SK-N-SH treated with all-trans-retinoic acid at 6 μM for 48 hours (cell line): ENCODE data around the gene MILR1.

Source experiments
- ARNTL ChIP-seq: fragments of 450-650 bp; formaldehyde crosslinking; IDR thresholded peaks from 2 replicates; pipeline ENCODE4 v1.5.0; 2020; ENCODE audit warnings: low read depth, mild to moderate bottlenecking, moderate library complexity, borderline replicate concordance
- CSDC2 ChIP-seq: fragments of 250-450 bp; sonication (Bioruptor Pico); IDR thresholded peaks from 2 replicates; pipeline ENCODE4 v1.5.0; 2020; ENCODE audit warnings: mild to moderate bottlenecking, moderate library complexity
- ESRRG ChIP-seq: fragments of 250-450 bp; sonication (Bioruptor Pico); IDR thresholded peaks from 2 replicates; pipeline ENCODE4 v1.6.1; 2021; ENCODE audit warnings: mild to moderate bottlenecking
- PPARA ChIP-seq: fragments of 250-450 bp; sonication (Bioruptor Pico); IDR thresholded peaks from 2 replicates; pipeline ENCODE4 v1.5.0; 2020; ENCODE audit warnings: mild to moderate bottlenecking, borderline replicate concordance
- RARB ChIP-seq: fragments of 250-450 bp; sonication (Bioruptor Pico); IDR thresholded peaks from 2 replicates; pipeline ENCODE4 v1.8.0; 2021; ENCODE audit warnings: mild to moderate bottlenecking, moderate library complexity
- ZC3H10 ChIP-seq: fragments of 250-450 bp; sonication (Bioruptor Pico); IDR thresholded peaks from 2 replicates; pipeline ENCODE4 v1.5.1; 2021; ENCODE audit warnings: mild to moderate bottlenecking, moderate library complexity
- ZFP30 ChIP-seq: fragments of 450-650 bp; formaldehyde crosslinking; IDR thresholded peaks from 2 replicates; pipeline ENCODE4 v1.5.0; 2022; ENCODE audit warnings: mild to moderate bottlenecking, moderate library complexity
- TF ChIP-seq, protein P1 (sequence below): fragments of 250-450 bp; sonication (Bioruptor Pico); IDR thresholded peaks from 2 replicates; pipeline ENCODE4 v1.5.1; 2021; ENCODE audit warnings: mild to moderate bottlenecking, moderate library complexity
- TF ChIP-seq, protein P2 (sequence below): fragments of 250-450 bp; sonication (Bioruptor Pico); IDR thresholded peaks from 2 replicates; pipeline ENCODE4 v1.5.0; 2020; ENCODE audit warnings: mild to moderate bottlenecking, moderate library complexity
- TF ChIP-seq, protein P3 (sequence below): fragments of 250-450 bp; sonication (Bioruptor Pico); IDR thresholded peaks from 2 replicates; pipeline ENCODE4 v1.8.0; 2020; ENCODE audit warnings: mild to moderate bottlenecking, moderate library complexity, borderline replicate concordance
- TF ChIP-seq, protein P4 (sequence below): fragments of 250-450 bp; sonication (Bioruptor Pico); IDR thresholded peaks from 2 replicates; pipeline ENCODE4 v1.5.1; 2020; ENCODE audit warnings: low read depth, mild to moderate bottlenecking, moderate library complexity

GRCh38 chr17:64458756-64459155 is 9.8 kb downstream of the MILR1 start:
- TF ChIP-seq RARB (CRISPR knock-in tag) (no peak), PPARA (CRISPR knock-in tag) (no peak), ARNTL (CRISPR knock-in tag) (no peak), ESRRG (CRISPR knock-in tag) (no peak), ZFP30 (CRISPR knock-in tag) (no peak), ZC3H10 (CRISPR knock-in tag) (no peak), CSDC2 (CRISPR knock-in tag) (no peak)
- TF ChIP-seq, protein P1, sequence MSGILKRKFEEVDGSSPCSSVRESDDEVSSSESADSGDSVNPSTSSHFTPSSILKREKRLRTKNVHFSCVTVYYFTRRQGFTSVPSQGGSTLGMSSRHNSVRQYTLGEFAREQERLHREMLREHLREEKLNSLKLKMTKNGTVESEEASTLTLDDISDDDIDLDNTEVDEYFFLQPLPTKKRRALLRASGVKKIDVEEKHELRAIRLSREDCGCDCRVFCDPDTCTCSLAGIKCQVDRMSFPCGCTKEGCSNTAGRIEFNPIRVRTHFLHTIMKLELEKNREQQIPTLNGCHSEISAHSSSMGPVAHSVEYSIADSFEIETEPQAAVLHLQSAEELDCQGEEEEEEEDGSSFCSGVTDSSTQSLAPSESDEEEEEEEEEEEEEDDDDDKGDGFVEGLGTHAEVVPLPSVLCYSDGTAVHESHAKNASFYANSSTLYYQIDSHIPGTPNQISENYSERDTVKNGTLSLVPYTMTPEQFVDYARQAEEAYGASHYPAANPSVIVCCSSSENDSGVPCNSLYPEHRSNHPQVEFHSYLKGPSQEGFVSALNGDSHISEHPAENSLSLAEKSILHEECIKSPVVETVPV (CRISPR knock-in tag): no peak
- TF ChIP-seq, protein P2, sequence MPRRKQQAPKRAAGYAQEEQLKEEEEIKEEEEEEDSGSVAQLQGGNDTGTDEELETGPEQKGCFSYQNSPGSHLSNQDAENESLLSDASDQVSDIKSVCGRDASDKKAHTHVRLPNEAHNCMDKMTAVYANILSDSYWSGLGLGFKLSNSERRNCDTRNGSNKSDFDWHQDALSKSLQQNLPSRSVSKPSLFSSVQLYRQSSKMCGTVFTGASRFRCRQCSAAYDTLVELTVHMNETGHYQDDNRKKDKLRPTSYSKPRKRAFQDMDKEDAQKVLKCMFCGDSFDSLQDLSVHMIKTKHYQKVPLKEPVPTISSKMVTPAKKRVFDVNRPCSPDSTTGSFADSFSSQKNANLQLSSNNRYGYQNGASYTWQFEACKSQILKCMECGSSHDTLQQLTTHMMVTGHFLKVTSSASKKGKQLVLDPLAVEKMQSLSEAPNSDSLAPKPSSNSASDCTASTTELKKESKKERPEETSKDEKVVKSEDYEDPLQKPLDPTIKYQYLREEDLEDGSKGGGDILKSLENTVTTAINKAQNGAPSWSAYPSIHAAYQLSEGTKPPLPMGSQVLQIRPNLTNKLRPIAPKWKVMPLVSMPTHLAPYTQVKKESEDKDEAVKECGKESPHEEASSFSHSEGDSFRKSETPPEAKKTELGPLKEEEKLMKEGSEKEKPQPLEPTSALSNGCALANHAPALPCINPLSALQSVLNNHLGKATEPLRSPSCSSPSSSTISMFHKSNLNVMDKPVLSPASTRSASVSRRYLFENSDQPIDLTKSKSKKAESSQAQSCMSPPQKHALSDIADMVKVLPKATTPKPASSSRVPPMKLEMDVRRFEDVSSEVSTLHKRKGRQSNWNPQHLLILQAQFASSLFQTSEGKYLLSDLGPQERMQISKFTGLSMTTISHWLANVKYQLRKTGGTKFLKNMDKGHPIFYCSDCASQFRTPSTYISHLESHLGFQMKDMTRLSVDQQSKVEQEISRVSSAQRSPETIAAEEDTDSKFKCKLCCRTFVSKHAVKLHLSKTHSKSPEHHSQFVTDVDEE (CRISPR knock-in tag): no peak
- TF ChIP-seq, protein P3, sequence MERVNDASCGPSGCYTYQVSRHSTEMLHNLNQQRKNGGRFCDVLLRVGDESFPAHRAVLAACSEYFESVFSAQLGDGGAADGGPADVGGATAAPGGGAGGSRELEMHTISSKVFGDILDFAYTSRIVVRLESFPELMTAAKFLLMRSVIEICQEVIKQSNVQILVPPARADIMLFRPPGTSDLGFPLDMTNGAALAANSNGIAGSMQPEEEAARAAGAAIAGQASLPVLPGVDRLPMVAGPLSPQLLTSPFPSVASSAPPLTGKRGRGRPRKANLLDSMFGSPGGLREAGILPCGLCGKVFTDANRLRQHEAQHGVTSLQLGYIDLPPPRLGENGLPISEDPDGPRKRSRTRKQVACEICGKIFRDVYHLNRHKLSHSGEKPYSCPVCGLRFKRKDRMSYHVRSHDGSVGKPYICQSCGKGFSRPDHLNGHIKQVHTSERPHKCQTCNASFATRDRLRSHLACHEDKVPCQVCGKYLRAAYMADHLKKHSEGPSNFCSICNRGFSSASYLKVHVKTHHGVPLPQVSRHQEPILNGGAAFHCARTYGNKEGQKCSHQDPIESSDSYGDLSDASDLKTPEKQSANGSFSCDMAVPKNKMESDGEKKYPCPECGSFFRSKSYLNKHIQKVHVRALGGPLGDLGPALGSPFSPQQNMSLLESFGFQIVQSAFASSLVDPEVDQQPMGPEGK (CRISPR knock-in tag): no peak
- TF ChIP-seq, protein P4, sequence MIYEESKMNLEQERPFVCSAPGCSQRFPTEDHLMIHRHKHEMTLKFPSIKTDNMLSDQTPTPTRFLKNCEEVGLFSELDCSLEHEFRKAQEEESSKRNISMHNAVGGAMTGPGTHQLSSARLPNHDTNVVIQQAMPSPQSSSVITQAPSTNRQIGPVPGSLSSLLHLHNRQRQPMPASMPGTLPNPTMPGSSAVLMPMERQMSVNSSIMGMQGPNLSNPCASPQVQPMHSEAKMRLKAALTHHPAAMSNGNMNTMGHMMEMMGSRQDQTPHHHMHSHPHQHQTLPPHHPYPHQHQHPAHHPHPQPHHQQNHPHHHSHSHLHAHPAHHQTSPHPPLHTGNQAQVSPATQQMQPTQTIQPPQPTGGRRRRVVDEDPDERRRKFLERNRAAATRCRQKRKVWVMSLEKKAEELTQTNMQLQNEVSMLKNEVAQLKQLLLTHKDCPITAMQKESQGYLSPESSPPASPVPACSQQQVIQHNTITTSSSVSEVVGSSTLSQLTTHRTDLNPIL (CRISPR knock-in tag): no peak
